Testis (tissue), 3 donors: ENCODE data around the gene NADK. TPM values are rescaled to one million over a fixed set of nuclear protein-coding genes. Genes with fewer than 3 reads are reported as not detected.

Experiments used
- DNase-seq: peaks from one replicate; pipeline ENCODE4 v3.0.0-alpha.2; 2019
- H3K27ac ChIP-seq, 2 donors: fragments of 200-600 bp; sonication (generic); one replicate each; pipeline ENCODE4 v1.5.1; 2019
- H3K27me3 ChIP-seq: fragments of 200-600 bp; sonication (generic); one replicate; pipeline ENCODE4 v1.5.1; 2019
- H3K36me3 ChIP-seq: fragments of 200-600 bp; sonication (generic); one replicate; pipeline ENCODE4 v1.5.1; 2017; ENCODE audit warnings: low read depth; ENCODE audit errors: missing control alignments
- H3K4me1 ChIP-seq: fragments of 200-600 bp; sonication (generic); one replicate; pipeline ENCODE4 v1.5.1; 2019
- H3K4me3 ChIP-seq, 2 donors: fragments of 200-600 bp; sonication (generic); one replicate each; pipeline ENCODE4 v1.5.1; 2017 to 2019
- H3K9me3 ChIP-seq: fragments of 200-600 bp; sonication (generic); one replicate; pipeline ENCODE4 v1.5.1; 2017
- POLR2A ChIP-seq: fragments of 450-650 bp; IDR thresholded peaks from one replicate; pipeline ENCODE4 v1.6.1; 2017; ENCODE audit warnings: antibody characterized with exemption, mild to moderate bottlenecking, moderate library complexity
- WGBS, 2 donors: methylation state at CpG; one replicate each; pipeline ENCODE4 v1.1.5; 2018; 5-methylcytosine and 5-hydroxymethylcytosine counted together
- intact Hi-C: fragments of 100-400 bp; cut with DNase I; formaldehyde crosslinking; loops from one replicate; pipeline ENCODE4 v1.15.1; 2023; ENCODE audit warnings: low total_unique reads
- polyA plus RNA-seq: library from polyadenylated mRNA; stranded (reverse); fragments of 350-450 nt; fragmentation: Illumina TruSeq; extraction: RNeasy Lipid Tissue Mini Kit (QIAGEN cat#74804); gene quantifications from one replicate; pipeline ENCODE4 v1.2.3, GENCODE V29; 2014; ENCODE audit warnings: low read depth, low replicate concordance; ENCODE audit not compliant: insufficient read depth
- total RNA-seq, 2 donors: library from RNA; depleted of rRNA; stranded (reverse); fragments of >200 nt; gene quantifications; one replicate each; pipeline ENCODE4 v1.2.3, GENCODE V29; 2016
- TF ChIP-seq, protein P1 (sequence below), 3 experiments: fragments of 450-650 bp in 2 of 3; fragments of 200-600 bp in 1 of 3; sonication (generic) in 1 of 3; IDR thresholded peaks; one replicate each; pipeline ENCODE4 v1.5.1; 2016 to 2019; ENCODE audit warnings: antibody characterized with exemption in 3 of 3, mild to moderate bottlenecking in 2 of 3, moderate library complexity in 1 of 3

NADK gene
- total and polyA plus RNA-seq, 3 donors from 2014 or later, result 74.9 to 111 (median 105) TPM

DNA sequence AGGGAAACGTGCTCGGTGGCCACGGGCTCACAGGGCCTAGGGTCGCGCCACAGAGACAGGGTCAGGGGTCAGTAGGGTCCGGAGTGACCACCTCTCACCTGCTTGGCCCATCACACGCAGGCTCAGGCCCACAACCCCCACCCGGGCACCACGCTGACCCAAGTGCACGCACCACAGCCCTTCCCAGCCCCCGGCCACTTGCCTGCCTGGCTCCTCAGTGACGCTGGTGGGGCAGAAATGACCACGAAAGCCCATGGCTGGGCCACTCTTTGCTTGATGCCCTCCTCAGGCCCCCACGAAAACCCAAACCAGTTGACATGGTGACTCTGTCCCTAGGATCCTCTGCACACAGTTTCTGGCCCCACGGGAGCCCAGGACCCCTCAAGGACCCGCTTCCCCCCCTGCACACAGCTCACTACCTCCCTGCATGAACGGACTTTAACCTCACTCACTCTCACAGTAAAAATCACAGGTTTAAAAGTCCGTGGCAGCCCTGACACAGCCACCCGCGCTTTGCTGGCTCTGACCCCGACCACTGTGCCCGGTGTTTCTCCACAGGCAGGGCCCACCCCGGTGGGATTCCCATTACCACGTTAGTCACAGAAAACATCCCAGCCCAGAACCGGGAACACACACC is 20.7 kb downstream of the NADK start:
- 88 to 90% methylated on average over 22 to 25 of the region's 25 CpGs for WGBS, 2 donors
- no peak for TF ChIP-seq POLR2A
- TF ChIP-seq, protein P1, sequence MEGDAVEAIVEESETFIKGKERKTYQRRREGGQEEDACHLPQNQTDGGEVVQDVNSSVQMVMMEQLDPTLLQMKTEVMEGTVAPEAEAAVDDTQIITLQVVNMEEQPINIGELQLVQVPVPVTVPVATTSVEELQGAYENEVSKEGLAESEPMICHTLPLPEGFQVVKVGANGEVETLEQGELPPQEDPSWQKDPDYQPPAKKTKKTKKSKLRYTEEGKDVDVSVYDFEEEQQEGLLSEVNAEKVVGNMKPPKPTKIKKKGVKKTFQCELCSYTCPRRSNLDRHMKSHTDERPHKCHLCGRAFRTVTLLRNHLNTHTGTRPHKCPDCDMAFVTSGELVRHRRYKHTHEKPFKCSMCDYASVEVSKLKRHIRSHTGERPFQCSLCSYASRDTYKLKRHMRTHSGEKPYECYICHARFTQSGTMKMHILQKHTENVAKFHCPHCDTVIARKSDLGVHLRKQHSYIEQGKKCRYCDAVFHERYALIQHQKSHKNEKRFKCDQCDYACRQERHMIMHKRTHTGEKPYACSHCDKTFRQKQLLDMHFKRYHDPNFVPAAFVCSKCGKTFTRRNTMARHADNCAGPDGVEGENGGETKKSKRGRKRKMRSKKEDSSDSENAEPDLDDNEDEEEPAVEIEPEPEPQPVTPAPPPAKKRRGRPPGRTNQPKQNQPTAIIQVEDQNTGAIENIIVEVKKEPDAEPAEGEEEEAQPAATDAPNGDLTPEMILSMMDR (IDR thresholded peaks at IDR 0.05), result no peak
- no peaks in the 10 kb centered on the region for H3K36me3 ChIP-seq
- H3K27ac ChIP-seq, result no peak overlapping the region
- H3K27me3 ChIP-seq, result no peaks in the 10 kb centered on the region
- intact Hi-C loops, result no loop called here
- no peak for DNase-seq
- H3K4me3 ChIP-seq, result no peak overlapping the region
- H3K9me3 ChIP-seq, result no peaks in the 10 kb centered on the region
- H3K4me1 ChIP-seq, result no peaks in the 10 kb centered on the region

DNA sequence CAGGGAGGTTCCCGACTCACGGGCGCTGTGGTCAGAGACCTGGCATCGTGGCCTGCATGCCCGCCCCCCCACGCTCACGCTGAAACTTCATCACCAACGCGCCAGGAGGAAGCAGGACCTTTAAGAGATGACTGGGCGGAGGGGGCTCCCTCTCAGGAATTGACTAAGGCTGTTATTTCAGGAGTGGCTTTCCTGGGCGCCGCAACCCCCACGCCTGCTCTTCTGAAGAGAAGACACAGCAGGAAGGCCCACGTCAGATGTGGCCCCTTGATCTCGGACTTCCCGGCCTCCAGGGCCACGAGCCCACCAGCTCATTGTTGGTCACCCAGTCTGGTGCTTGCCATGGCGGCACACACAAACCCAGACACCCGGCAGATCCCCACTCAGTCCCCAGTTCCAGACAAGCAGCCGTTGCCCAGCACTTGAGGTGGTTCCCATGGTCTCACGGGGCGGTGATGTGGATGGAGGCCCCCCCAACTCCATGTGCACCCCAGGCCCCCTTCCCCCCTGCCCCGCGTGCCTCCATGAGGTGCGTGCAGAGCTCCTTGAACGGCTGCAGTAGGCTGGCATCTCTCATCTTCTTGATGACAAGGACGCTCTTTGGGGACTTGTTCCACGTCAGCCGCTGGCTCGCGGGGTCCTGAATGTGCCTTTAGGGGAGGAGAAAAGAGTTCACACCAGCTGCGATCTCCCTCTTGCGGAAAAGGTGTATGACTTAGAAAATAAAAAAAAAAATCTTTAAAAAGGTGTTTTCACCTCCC is 21.4 kb downstream of the NADK start:
- Histone ChIP-seq H3K9me3 (no peaks in the 10 kb centered on the region), H3K36me3 (no peaks in the 10 kb centered on the region), H3K4me3 (no peak overlapping the region), H3K27me3 (no peaks in the 10 kb centered on the region), H3K4me1 (no peaks in the 10 kb centered on the region), H3K27ac (no peak overlapping the region)
- TF ChIP-seq POLR2A, result no peak
- TF ChIP-seq, protein P1 (IDR thresholded peaks at IDR 0.05), result no peak
- intact Hi-C loops, result no loop called here
- DNase-seq, result no peak
- WGBS, 2 donors, result 88 to 93% methylated on average over 22 to 31 of the region's 33 CpGs

DNA sequence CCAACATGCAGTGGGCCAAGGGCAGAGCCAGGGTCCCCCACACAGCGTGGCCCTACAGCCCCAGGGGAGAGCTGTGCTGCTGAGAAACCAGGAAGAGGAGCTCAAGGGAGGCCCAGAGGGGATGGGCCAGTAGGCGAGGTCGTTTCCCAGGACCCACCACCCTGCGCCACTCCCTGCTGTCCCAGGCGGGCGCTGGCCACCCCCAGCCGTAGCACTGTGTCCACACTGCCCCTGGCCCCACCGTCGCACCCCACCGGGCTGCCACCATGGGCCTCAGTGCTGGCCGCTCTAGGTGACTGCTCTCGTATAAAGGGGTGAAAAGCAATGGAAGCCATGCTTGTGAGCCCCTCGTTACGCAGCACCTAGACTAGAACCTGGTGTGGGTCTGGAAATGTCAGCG is 22.4 kb downstream of the NADK start:
- intact Hi-C loops, result no loop called here
- no peak for TF ChIP-seq POLR2A
- TF ChIP-seq, protein P1 (IDR thresholded peaks at IDR 0.05), result no peak
- no peak for DNase-seq
- Histone ChIP-seq H3K27me3 (no peaks in the 10 kb centered on the region), H3K36me3 (no peaks in the 10 kb centered on the region), H3K9me3 (no peaks in the 10 kb centered on the region), H3K4me1 (no peaks in the 10 kb centered on the region), H3K27ac (no peak overlapping the region), H3K4me3 (no peak overlapping the region)
- 85 to 97% methylated on average over 9 to 15 of the region's 15 CpGs for WGBS, 2 donors

DNA sequence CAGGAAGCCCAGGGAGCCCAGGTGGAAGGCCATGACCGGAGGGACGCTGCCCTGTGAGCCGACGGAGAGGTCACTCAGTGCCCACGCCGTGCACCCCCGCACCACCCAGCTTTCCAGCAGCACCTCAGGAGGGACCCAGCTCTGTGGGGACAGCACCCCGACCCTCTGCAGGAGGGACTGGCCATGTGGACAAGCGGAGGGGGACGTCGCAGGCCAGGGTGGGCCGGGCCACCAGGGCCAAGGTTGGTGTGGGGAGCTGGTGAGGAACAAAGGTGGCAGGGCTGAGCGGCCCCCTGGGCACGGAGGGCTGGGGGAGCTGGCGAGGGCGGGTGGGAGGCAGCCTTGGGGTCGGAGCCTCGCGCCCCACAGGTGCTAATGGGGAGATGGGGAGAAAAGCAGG is 22.8 kb downstream of the NADK start:
- Histone ChIP-seq H3K4me1 (no peaks in the 10 kb centered on the region), H3K9me3 (no peaks in the 10 kb centered on the region), H3K27ac (no peak overlapping the region), H3K36me3 (no peaks in the 10 kb centered on the region), H3K27me3 (no peaks in the 10 kb centered on the region), H3K4me3 (no peak overlapping the region)
- no peak for DNase-seq
- WGBS, 2 donors, result 86 to 95% methylated on average over 11 to 19 of the region's 19 CpGs
- intact Hi-C loops, result no loop called here
- TF ChIP-seq POLR2A, result no peak
- TF ChIP-seq, protein P1 (IDR thresholded peaks at IDR 0.05), result no peak
